Neural progenitor cell (in vitro differentiated cells): Measurements from ENCODE around the gene SSX2B.
"Not testable (repeated sequence)": the region's sequence is repeated elsewhere in the genome, so short reads cannot be mapped to it uniquely, and the experiment has no call there.

ENCODE experiments used
- EZH2 ChIP-seq: fragments of 200-600 bp; sonication (generic); IDR thresholded peaks from 2 replicates; pipeline ENCODE4 v1.6.1; 2017; ENCODE audit warnings: antibody characterized with exemption, mild to moderate bottlenecking, moderate library complexity
- TF ChIP-seq, protein P1 (sequence below): fragments of 200-600 bp; sonication (generic); IDR thresholded peaks from 2 replicates; pipeline ENCODE4 v1.5.1; 2017; ENCODE audit warnings: antibody characterized with exemption, mild to moderate bottlenecking

- not testable (repeated sequence) for TF ChIP-seq EZH2
- TF ChIP-seq, protein P1, sequence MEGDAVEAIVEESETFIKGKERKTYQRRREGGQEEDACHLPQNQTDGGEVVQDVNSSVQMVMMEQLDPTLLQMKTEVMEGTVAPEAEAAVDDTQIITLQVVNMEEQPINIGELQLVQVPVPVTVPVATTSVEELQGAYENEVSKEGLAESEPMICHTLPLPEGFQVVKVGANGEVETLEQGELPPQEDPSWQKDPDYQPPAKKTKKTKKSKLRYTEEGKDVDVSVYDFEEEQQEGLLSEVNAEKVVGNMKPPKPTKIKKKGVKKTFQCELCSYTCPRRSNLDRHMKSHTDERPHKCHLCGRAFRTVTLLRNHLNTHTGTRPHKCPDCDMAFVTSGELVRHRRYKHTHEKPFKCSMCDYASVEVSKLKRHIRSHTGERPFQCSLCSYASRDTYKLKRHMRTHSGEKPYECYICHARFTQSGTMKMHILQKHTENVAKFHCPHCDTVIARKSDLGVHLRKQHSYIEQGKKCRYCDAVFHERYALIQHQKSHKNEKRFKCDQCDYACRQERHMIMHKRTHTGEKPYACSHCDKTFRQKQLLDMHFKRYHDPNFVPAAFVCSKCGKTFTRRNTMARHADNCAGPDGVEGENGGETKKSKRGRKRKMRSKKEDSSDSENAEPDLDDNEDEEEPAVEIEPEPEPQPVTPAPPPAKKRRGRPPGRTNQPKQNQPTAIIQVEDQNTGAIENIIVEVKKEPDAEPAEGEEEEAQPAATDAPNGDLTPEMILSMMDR: not testable (repeated sequence)
These were observed 53.8 kb downstream of the SSX2B start for GRCh38 chrX:52804876-52805275.
